Measurements from ENCODE around the gene OSTM1.
"Not testable (repeated sequence)": the region's sequence is repeated elsewhere in the genome, so short reads cannot be mapped to it uniquely, and the experiment has no call there.

Gene OSTM1

DNA sequence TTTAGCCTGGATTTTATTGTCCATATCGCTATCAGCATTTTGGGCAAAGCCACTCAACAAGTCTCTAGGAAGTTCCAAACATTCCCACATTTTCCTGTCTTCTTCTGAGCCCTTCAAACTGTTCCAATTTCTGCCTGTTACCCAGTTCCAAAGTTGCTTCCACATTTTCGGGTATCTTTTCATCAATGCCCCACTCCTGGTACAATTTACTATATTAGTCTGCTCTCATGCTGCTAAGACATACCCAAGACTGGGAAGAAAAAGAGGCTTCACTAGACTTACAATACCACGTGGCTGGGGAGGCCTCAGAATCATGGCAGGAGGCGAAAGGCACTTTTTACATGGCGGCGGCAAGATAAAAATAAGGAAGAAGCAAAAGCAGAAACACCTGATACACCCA lies 58.3 kb downstream of the OSTM1 start:
- not testable (repeated sequence) for ATAC-seq

- ATAC-seq: no peak
Observed at GRCh38 chr6:108013787-108014439, 60.6 kb downstream of the OSTM1 start.

- ATAC-seq: peak; percentile 38 to 49
Observed at GRCh38 chr6:108009894-108010293, 64.6 kb downstream of the OSTM1 start.

- not testable (repeated sequence) for ATAC-seq
Observed at GRCh38 chr6:108009258-108009657, 65.3 kb downstream of the OSTM1 start.

GRCh38 chr6:108008363-108008762 lies 66.2 kb downstream of the OSTM1 start:
- ATAC-seq: no peak

GRCh38 chr6:108005961-108006360 lies 68.6 kb downstream of the OSTM1 start:
- ATAC-seq: no peak

- no peak for ATAC-seq
Observed at GRCh38 chr6:108004861-108005260, 69.7 kb downstream of the OSTM1 start.

DNA sequence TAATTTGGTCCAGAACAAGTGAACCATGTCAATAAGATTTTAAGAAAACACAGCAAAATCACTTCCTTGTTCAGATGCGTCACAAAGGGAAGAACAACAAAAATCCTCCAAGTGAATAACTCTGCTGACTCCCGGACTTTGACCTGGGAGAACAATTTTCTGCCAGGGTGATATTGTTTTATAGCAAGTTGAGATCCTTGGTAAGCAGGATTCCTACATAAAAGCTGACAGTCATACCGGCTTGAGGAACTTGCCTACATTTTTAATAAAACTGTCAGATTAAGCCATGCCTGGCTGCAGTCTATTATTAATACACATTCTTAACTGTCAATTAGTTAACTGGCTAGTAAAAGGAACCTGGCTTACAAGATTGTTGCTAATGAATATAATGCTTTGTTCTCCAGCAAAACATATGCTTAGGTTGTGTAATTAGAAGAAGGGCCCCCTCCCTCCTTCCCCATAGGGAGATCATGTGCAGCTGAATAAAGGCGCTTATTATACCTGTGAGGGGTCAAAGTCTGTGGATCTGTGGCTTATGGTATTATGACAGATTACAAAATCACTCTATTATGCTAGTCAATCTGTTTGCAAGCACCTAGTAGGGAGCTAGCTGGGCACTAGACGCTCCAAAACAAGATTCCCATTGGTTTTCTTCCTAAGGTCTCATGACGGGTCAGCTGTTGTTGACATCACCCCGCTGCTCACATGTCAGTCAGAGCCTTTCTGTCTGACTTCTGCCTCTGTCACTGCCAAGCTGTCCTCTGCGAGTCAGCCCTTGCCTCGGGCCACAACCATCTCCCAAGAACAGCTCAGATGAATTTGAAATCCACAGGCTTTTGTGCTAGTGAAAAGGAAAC lies 71.9 kb downstream of the OSTM1 start:
- ATAC-seq: no peak

DNA sequence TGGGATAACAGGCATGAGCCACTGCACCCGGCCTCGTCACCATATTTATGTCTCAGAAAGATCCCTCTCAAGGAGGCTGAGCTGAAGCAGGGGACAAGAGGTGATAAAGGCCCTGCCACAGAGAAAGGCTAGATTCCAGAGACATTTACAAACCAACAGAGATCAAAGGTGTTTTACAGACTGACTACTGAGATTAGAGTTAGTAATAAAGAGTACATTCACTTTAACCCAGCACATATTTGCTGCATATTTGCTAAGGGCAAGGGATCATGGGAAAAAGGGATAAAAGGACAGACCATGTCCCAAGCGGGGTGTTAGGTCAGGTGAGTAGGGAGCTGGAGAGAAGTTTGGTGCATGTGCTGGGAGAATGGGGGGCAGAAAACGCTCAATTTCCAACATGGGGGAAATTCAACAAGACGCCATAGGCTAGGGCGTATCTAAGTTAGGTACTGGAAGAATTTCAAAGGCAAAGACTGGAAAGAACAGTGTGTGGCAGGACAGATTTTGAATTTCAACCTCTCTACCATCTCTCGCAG lies 72.8 kb downstream of the OSTM1 start:
- ATAC-seq: no peak

DNA sequence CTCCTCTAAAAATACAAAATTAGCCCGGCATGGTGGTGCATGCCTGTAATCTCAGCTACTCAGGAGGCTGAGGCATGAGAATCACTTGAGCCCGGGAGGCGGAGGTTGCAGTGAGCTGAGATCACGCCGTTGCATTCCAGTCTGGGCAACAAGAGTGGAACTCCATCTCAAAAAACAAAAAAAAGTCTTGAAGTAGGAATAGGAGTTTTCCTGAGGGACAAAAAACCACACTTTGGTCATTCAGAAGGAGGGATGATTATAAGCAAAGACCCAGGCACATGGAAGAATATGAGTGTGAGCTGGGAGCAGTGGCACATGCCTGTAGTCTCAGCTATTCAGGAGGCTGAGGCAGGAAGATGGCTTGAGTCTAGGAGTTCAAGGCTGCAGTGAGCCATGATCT lies 74.3 kb downstream of the OSTM1 start:
- not testable (repeated sequence) for ATAC-seq

DNA sequence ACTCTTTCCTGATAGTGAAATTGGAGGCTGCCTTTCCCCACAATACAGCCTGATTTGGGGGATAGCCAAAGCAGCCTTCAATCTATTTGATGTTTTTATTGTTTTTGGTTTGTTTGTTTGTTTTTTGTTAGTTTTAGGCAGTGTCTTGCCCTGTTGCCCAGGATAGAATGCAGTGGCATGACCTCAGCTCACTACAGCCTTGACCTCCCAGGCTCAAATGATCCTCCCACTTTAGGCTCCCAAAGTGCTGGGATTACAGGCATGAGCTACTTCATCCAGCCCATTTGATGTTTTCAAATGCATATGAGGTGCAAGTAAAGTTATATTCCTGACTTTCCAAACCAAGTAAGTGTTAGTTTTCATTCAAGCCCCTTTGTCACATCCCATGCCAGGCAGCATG lies 75.2 kb downstream of the OSTM1 start:
- no peak for ATAC-seq

- ATAC-seq: no peak
Observed at GRCh38 chr6:107991772-107992550, 82.6 kb downstream of the OSTM1 start.

Measured in activated CD4-positive, CD25-positive, alpha-beta regulatory T cell treated with anti-CD3 and anti-CD28 coated beads, Interleukin-2, amount 50 U/mL, for 24 hours (primary cell).